ENCODE results near the gene CCL5.

The CCL5 gene

GRCh38 chr17:35868737-35869136 is 11.4 kb downstream of the CCL5 start, which contains the start of gene HEATR9:
HEATR9 (minus strand) TSS chr17:35868891; CDS start chr17:35868742, 149 bp downstream.
- DNase-seq (ENCODE audit: low read depth in 2 of 2): no peak

GRCh38 chr17:35867574-35867973 is 12.6 kb downstream of the CCL5 start:
- DNase-seq (ENCODE audit: low read depth in 2 of 2): no peak

GRCh38 chr17:35866341-35866950 is 13.7 kb downstream of the CCL5 start:
- DNase-seq (ENCODE audit: low read depth in 2 of 2): no peak

GRCh38 chr17:35865412-35866340 is 14.5 kb downstream of the CCL5 start:
- no peak for DNase-seq (ENCODE audit: low read depth in 2 of 2)

- DNase-seq (ENCODE audit: low read depth in 2 of 2): no peak
These were observed 15.3 kb downstream of the CCL5 start for GRCh38 chr17:35864853-35865252.

GRCh38 chr17:35856603-35857002 is 23.6 kb downstream of the CCL5 start:
- DNase-seq (ENCODE audit: low read depth in 2 of 2): no peak

GRCh38 chr17:35855965-35856364 is 24.2 kb downstream of the CCL5 start:
- no peak for DNase-seq (ENCODE audit: low read depth in 2 of 2)

GRCh38 chr17:35849469-35850348 is 30.5 kb downstream of the CCL5 start:
- peak; percentile 20 to 22 for DNase-seq (ENCODE audit: low read depth in 2 of 2)

GRCh38 chr17:35847633-35848373 is 32.4 kb downstream of the CCL5 start:
- no peak for DNase-seq (ENCODE audit: low read depth in 2 of 2)

- no peak for DNase-seq (ENCODE audit: low read depth in 2 of 2)
These were observed 33.2 kb downstream of the CCL5 start for GRCh38 chr17:35847006-35847405.

- DNase-seq (ENCODE audit: low read depth in 2 of 2): no peak
These were observed 33.9 kb downstream of the CCL5 start for GRCh38 chr17:35846055-35846809.

- no peak for DNase-seq (ENCODE audit: low read depth in 2 of 2)
These were observed 35.6 kb downstream of the CCL5 start for GRCh38 chr17:35844547-35844946.

- no peak for DNase-seq (ENCODE audit: low read depth in 2 of 2)
These were observed 36.5 kb downstream of the CCL5 start for GRCh38 chr17:35843698-35844097.

GRCh38 chr17:35842239-35842638 is 37.9 kb downstream of the CCL5 start:
- DNase-seq (ENCODE audit: low read depth in 2 of 2): no peak

- no peak for DNase-seq (ENCODE audit: low read depth in 2 of 2)
These were observed 38.7 kb downstream of the CCL5 start for GRCh38 chr17:35841505-35841904.

GRCh38 chr17:35841101-35841500 is 39.1 kb downstream of the CCL5 start:
- no peak for DNase-seq (ENCODE audit: low read depth in 2 of 2)

- no peak for DNase-seq (ENCODE audit: low read depth in 2 of 2)
These were observed 55.0 kb downstream of the CCL5 start for GRCh38 chr17:35825206-35825605.

Measured in stimulated activated CD4-positive, alpha-beta T cell treated with anti-CD3 and anti-CD28 coated beads, Interleukin-4, amount 100 ng/mL, for 48 hours (primary cell).